GM19468 (cell line): ENCODE results near the gene RPL41.

ENCODE experiments used
- ATAC-seq: cut with Tn5 transposase; IDR thresholded peaks from one replicate; pipeline ENCODE4 v1.9.1; 2021; ENCODE audit warnings: mild to moderate bottlenecking, moderate library complexity, moderate number of reproducible peaks; ENCODE audit not compliant: unreplicated experiment; ENCODE audit errors: extremely low read depth

Gene RPL41

GRCh38 chr12:56164345-56164729, 47.9 kb downstream of the RPL41 start:
- ATAC-seq = no peak

GRCh38 chr12:56165369-56165768, 48.9 kb downstream of the RPL41 start:
- ATAC-seq = no peak
